Lung (tissue), 12 donors: ENCODE measurements around the gene PLEKHG4B. TPM values are rescaled to one million over a fixed set of nuclear protein-coding genes. Genes with fewer than 3 reads are reported as not detected.

ENCODE experiments used
- ATAC-seq: fragments of 200-7000 bp; cut with Tn5 transposase; one replicate; pipeline ENCODE4 v1.9.1; 2020; ENCODE audit warnings: moderate number of reproducible peaks; ENCODE audit not compliant: insufficient read depth, low FRiP score
- DNase-seq, 3 donors: peaks; one replicate each; pipeline ENCODE4 v3.0.0-alpha.2; 2013 to 2017
- H3K27ac ChIP-seq, 2 donors: one replicate each; pipeline ENCODE4 v1.5.1; 2013; ENCODE audit warnings: mild to moderate bottlenecking in 2 of 2, moderate library complexity in 2 of 2, control low read depth in 1 of 2, inconsistent platforms in 1 of 2, low read depth in 1 of 2, low read length in 1 of 2
- H3K27me3 ChIP-seq, 3 donors: one replicate each; pipeline ENCODE4 v1.5.1; 2013; ENCODE audit warnings: low read length in 2 of 3; ENCODE audit not compliant: control insufficient read depth in 3 of 3, insufficient read depth in 3 of 3
- H3K36me3 ChIP-seq, 4 donors: one replicate each; pipeline ENCODE4 v1.5.1; 2013; ENCODE audit warnings: low read length in 4 of 4, mild to moderate bottlenecking in 1 of 4, moderate library complexity in 1 of 4; ENCODE audit not compliant: control insufficient read depth in 4 of 4, insufficient read depth in 4 of 4
- H3K4me1 ChIP-seq, 5 donors: one replicate each; pipeline ENCODE4 v1.5.1; 2013; ENCODE audit warnings: low read length in 5 of 5, mild to moderate bottlenecking in 2 of 5, moderate library complexity in 1 of 5; ENCODE audit not compliant: control insufficient read depth in 5 of 5, insufficient read depth in 5 of 5
- H3K4me3 ChIP-seq: one replicate; pipeline ENCODE4 v1.5.1; 2013; ENCODE audit warnings: mild to moderate bottlenecking, control low read depth, moderate library complexity
- H3K9ac ChIP-seq, 2 donors: one replicate each; pipeline ENCODE4 v1.5.1; 2013; ENCODE audit warnings: low read length in 2 of 2, control low read depth in 1 of 2; ENCODE audit not compliant: insufficient read depth in 1 of 2
- H3K9me3 ChIP-seq, 4 donors: one replicate each; pipeline ENCODE4 v1.5.1; 2013; ENCODE audit warnings: low read length in 3 of 4, mild to moderate bottlenecking in 1 of 4, moderate library complexity in 1 of 4; ENCODE audit not compliant: control insufficient read depth in 4 of 4, insufficient read depth in 3 of 4
- WGBS, 2 donors: extraction: QIAGEN DNeasy Blood & Tissue Kit; methylation state at CpG; one replicate each; pipeline ENCODE4 v1.1.7; 2013; 5-methylcytosine and 5-hydroxymethylcytosine counted together
- polyA plus RNA-seq, 2 donors: library from polyadenylated mRNA; stranded (reverse); fragments of 200-250 nt; gene quantifications; one replicate each; pipeline ENCODE4 v1.2.1, GENCODE V29; 2013
- total RNA-seq, 2 donors: library from RNA; depleted of rRNA in 1 of 2; stranded (reverse); fragments of >200 nt in 1 of 2; gene quantifications; one replicate each; pipeline ENCODE4 v1.2.1, GENCODE V29; 2014 to 2021
- TF ChIP-seq, protein P1 (sequence below): IDR thresholded peaks from 2 replicates; pipeline ENCODE4 v1.5.1; 2012; ENCODE audit warnings: mild to moderate bottlenecking; ENCODE audit errors: control extremely low read depth, extremely low read depth
- donor health status: control.
- donor health status: control.
- donor health status: Bipolar disorder and iron deficiency.
- donor health status: healthy.
- donor health status: DM: yes; HTN: yes; CAD: no.

Gene PLEKHG4B
- total and polyA plus RNA-seq, 4 donors, result 0.24 to 4.7 (median 3.0) TPM

DNA sequence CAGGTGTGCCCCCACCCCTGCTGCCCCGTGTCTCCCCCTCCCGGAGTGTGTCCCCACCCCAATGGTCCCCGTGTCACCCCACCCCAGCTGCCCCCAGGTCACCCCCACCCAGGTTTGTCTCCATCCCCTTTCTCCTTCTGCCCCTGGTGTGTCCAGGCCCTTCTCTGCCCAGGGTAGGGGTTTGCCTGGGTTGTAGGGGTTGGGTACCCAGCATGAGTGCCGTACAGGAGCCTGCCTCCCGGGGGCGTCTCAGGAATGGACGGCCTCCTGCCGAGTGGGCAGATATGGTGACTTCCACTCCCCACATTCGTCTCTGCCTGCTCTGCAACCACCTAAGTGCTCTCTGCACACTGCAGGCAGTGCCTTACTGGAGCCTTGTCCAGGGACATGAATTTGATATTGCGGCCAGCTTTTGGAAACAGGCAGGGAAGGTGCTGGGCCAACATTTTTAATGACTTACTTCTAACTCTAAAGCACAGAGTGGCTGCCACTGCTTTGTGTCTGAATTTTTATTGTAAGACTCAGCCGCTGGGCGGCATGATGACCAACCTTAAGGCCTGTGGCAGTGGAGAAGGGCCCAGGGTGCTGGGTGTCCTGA, 106.0 kb downstream of the PLEKHG4B start:
- Histone ChIP-seq H3K4me1 (no peaks in the 10 kb centered on the region), H3K36me3 (peaks cover 0 to 6% (median 3%) of the 10 kb centered on the region in 4 donors), H3K9ac (no peak overlapping the region), H3K27me3 (no peaks in the 10 kb centered on the region), H3K27ac (no peak overlapping the region), H3K4me3 (no peak overlapping the region), H3K9me3 (no peaks in the 10 kb centered on the region)
- no peak for ATAC-seq
- no peak for DNase-seq
- TF ChIP-seq, protein P1, sequence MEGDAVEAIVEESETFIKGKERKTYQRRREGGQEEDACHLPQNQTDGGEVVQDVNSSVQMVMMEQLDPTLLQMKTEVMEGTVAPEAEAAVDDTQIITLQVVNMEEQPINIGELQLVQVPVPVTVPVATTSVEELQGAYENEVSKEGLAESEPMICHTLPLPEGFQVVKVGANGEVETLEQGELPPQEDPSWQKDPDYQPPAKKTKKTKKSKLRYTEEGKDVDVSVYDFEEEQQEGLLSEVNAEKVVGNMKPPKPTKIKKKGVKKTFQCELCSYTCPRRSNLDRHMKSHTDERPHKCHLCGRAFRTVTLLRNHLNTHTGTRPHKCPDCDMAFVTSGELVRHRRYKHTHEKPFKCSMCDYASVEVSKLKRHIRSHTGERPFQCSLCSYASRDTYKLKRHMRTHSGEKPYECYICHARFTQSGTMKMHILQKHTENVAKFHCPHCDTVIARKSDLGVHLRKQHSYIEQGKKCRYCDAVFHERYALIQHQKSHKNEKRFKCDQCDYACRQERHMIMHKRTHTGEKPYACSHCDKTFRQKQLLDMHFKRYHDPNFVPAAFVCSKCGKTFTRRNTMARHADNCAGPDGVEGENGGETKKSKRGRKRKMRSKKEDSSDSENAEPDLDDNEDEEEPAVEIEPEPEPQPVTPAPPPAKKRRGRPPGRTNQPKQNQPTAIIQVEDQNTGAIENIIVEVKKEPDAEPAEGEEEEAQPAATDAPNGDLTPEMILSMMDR, result no peak
- 82 to 89% methylated on average over 12 of the region's 12 CpGs for WGBS, 2 donors

DNA sequence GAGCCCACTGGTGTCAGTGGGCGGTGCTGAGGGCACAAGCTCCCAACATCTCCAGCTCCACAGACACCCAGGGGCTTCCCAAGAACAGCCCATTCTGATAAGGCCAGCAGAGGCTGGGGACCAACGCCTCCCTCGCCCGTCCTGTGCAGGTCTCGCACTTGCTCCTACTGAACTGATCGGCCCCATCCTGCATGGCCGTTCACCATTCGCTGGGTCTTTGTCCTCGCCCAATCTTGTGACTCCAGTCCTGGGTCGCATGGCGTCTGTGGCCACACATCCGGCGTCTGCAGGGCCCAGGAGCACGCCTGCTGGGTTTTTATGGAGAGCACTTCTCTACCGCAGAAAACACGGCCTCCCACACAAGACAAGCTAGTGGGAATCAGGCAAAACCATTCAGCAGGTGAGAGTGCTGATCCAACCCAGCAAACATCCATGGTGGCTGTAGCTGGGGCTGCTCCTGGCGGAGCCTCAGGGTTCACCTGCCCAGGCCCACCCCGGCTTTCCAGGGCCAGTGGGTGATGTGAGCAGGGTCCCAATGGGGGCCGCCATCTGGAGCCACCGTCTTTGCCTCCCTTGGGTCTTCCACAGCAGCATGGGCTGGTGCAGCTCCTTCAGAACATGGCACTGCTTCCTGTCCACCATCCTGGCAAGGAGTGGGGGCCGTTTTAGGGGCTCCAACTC, 106.7 kb downstream of the PLEKHG4B start:
- no peak for DNase-seq
- whole genome bisulfite sequencing, 2 donors, result 97% methylated on average over 21 of the region's 21 CpGs
- H3K4me3 ChIP-seq, result no peak overlapping the region
- H3K27me3 ChIP-seq, result no peaks in the 10 kb centered on the region
- no peak for ATAC-seq
- no peaks in the 10 kb centered on the region for H3K9me3 ChIP-seq
- peaks cover 0 to 11% (median 3%) of the 10 kb centered on the region in 4 donors for H3K36me3 ChIP-seq
- no peaks in the 10 kb centered on the region for H3K4me1 ChIP-seq
- H3K27ac ChIP-seq, result no peak overlapping the region
- TF ChIP-seq, protein P1, result no peak
- no peak overlapping the region for H3K9ac ChIP-seq

DNA sequence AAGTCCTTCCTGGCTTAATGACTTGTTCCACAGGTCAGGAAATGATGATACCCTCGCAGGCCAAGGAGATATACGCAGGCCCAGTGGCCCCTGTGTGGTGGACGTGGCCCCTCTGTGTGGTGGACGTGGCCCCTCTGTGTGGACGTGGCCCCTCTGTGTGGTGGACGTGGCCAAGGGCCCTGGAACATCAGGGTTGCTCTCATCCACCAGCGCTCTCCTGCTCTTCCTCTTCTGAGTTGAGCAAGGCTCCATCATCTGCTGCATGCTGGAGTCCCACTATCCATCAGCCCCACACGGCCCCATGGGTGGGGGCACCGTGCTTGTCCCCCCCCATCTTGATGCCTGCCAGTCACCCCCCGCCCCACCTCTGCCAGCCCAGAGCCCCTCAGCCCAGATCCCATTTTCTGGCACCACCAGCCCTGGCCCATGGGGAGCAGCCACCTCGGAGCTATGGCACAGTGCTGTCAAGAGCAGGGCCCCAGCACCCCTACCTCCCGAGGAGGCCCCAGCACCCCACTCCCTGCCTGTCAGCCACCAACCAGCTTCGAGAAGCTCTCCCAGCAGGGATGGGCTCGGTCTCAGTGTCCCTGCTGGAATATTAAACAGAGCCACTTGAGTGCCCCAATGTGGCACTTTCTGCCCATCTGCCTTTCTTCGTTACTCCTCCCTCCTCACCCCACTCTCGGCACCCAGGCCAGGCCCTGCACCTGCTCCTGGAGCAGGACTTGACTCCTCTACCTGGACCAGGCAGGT, 107.4 kb downstream of the PLEKHG4B start:
- no peak overlapping the region for H3K9ac ChIP-seq
- no peaks in the 10 kb centered on the region for H3K4me1 ChIP-seq
- TF ChIP-seq, protein P1, result no peak
- H3K36me3 ChIP-seq, result peaks cover 0 to 14% (median 4%) of the 10 kb centered on the region in 4 donors
- no peak overlapping the region for H3K4me3 ChIP-seq
- WGBS, 2 donors, result 93 to 94% methylated on average over 16 of the region's 16 CpGs
- H3K27me3 ChIP-seq, result no peaks in the 10 kb centered on the region
- DNase-seq (no peak), ATAC-seq (no peak)
- no peak overlapping the region for H3K27ac ChIP-seq
- no peaks in the 10 kb centered on the region for H3K9me3 ChIP-seq
